Aortic smooth muscle cell (primary cell): ENCODE data around the gene C4B. TPM values are rescaled to one million over a fixed set of nuclear protein-coding genes. Genes with fewer than 3 reads are reported as not detected.

ENCODE experiments used
- total RNA-seq: library from RNA; depleted of rRNA; stranded (reverse); fragments of >200 nt; gene quantifications from 2 replicates; pipeline ENCODE4 v1.2.3, GENCODE V29; 2014

C4B gene
- 4.8 and 5.0 TPM in 2 replicates for total RNA-seq

GRCh38 chr6:32014547-32014946 is at the start of gene C4B:
TSS of gene C4B (plus strand) at chr6:32014795. CDS start at chr6:32014846, 51 bp downstream.

GRCh38 chr6:31971993-31972708 is 42.4 kb upstream of the C4B start, which contains the start of gene DXO:
TSS of gene DXO (minus strand) at chr6:31972138. CDS start at chr6:31971675, 463 bp downstream.

GRCh38 chr6:31981744-31982143 is 32.9 kb upstream of the C4B start, which contains the start of gene C4A:
TSS of gene C4A (plus strand) at chr6:31982057. CDS start at chr6:31982108, 51 bp downstream.

GRCh38 chr6:32037598-32038524 is 23.3 kb downstream of the C4B start, which contains the start of gene CYP21A2:
TSS of gene CYP21A2 (plus strand) at chr6:32038415. CDS start at chr6:32038423, 8 bp downstream.

Other genes with a start within 250 kb of the C4B start
- 0.13 and 0.19 TPM in 2 replicates for gene VWA7, start 237.5 kb upstream of the C4B start, total RNA-seq
- gene VARS1, start 219.0 kb upstream of the C4B start, total RNA-seq: 37.6 and 48.4 TPM in 2 replicates
- 17.9 and 25.9 TPM in 2 replicates for gene LSM2, start 207.8 kb upstream of the C4B start, total RNA-seq
- gene HSPA1L, start 199.5 kb upstream of the C4B start, total RNA-seq: 1.5 and 1.6 TPM in 2 replicates
- 97.9 and 108 TPM in 2 replicates for gene HSPA1A, start 199.3 kb upstream of the C4B start, total RNA-seq
- gene HSPA1B, start 187.1 kb upstream of the C4B start, total RNA-seq: 158 and 185 TPM in 2 replicates
- 60.4 and 69.0 TPM in 2 replicates for gene NEU1, start 152.0 kb upstream of the C4B start, total RNA-seq
- 0.13 and 0.44 TPM in 2 replicates for gene SLC44A4, start 135.8 kb upstream of the C4B start, total RNA-seq
- 42.3 and 49.1 TPM in 2 replicates for gene EHMT2, start 117.1 kb upstream of the C4B start, total RNA-seq
- gene ZBTB12, start 112.7 kb upstream of the C4B start, total RNA-seq: 3.3 and 3.7 TPM in 2 replicates
- gene C2, start 87.1 kb upstream of the C4B start, total RNA-seq: 2.8 and 4.3 TPM in 2 replicates
- gene CFB, start 68.7 kb upstream of the C4B start, total RNA-seq: 20.3 and 31.2 TPM in 2 replicates
- gene NELFE, start 55.8 kb upstream of the C4B start, total RNA-seq: 107 and 119 TPM in 2 replicates
- gene SKIC2, start 55.6 kb upstream of the C4B start, total RNA-seq: 41.2 and 58.4 TPM in 2 replicates
- gene DXO, start 42.7 kb upstream of the C4B start, total RNA-seq: 9.8 and 10.2 TPM in 2 replicates
- 5.7 and 5.8 TPM in 2 replicates for gene C4A, start 32.7 kb upstream of the C4B start, total RNA-seq
- gene CYP21A2, start 23.6 kb downstream of the C4B start, total RNA-seq: under 0.01 and 0.62 TPM in 2 replicates
- gene TNXB, start 94.5 kb downstream of the C4B start, total RNA-seq: 33.9 and 58.7 TPM in 2 replicates
- gene ATF6B, start 113.5 kb downstream of the C4B start, total RNA-seq: 11.8 and 16.4 TPM in 2 replicates
- 5.5 and 5.9 TPM in 2 replicates for gene FKBPL, start 115.5 kb downstream of the C4B start, total RNA-seq
- 0.26 and 0.50 TPM in 2 replicates for gene PRRT1, start 137.1 kb downstream of the C4B start, total RNA-seq
- gene PPT2, start 139.3 kb downstream of the C4B start, total RNA-seq: 28.3 and 69.1 TPM in 2 replicates
- 1.2 TPM in 2 replicates for gene EGFL8, start 149.8 kb downstream of the C4B start, total RNA-seq
- 14.3 and 17.3 TPM in 2 replicates for gene AGPAT1, start 161.3 kb downstream of the C4B start, total RNA-seq
- gene RNF5, start 163.6 kb downstream of the C4B start, total RNA-seq: 22.2 and 25.9 TPM in 2 replicates
- gene AGER, start 169.5 kb downstream of the C4B start, total RNA-seq: 0.13 and 0.37 TPM in 2 replicates
- 20.5 and 26.3 TPM in 2 replicates for gene PBX2, start 175.4 kb downstream of the C4B start, total RNA-seq
- 0.92 and 1.1 TPM in 2 replicates for gene GPSM3, start 177.8 kb downstream of the C4B start, total RNA-seq
- gene NOTCH4, start 209.3 kb downstream of the C4B start, total RNA-seq: 1.3 and 2.2 TPM in 2 replicates